Upper lobe of left lung (tissue), 4 donors: ENCODE data around the gene IRF2.

ENCODE experiments used
- CTCF ChIP-seq, 6 experiments: fragments of 450-650 bp in 4 of 6; fragments of 200-600 bp in 2 of 6; sonication (generic) in 2 of 6; IDR thresholded peaks; one replicate each; pipeline ENCODE4 v1.5.1; 2016 to 2019; ENCODE audit warnings: antibody characterized with exemption in 6 of 6
- EP300 ChIP-seq, 4 donors: sonication (generic); formaldehyde crosslinking; IDR thresholded peaks; one replicate each; pipeline ENCODE4 v1.5.1; 2017; ENCODE audit warnings: antibody characterized with exemption in 4 of 4, control low read depth in 2 of 4
- POLR2A ChIP-seq, 4 donors: fragments of 450-650 bp; IDR thresholded peaks; one replicate each; pipeline ENCODE4 v1.5.1; 2016 to 2017; ENCODE audit warnings: antibody characterized with exemption in 4 of 4, mild to moderate bottlenecking in 2 of 4
- POLR2AphosphoS5 ChIP-seq, 2 donors: sonication (generic); formaldehyde crosslinking; IDR thresholded peaks; one replicate each; pipeline ENCODE4 v1.5.1; 2017; ENCODE audit warnings: antibody characterized with exemption in 2 of 2

DNA sequence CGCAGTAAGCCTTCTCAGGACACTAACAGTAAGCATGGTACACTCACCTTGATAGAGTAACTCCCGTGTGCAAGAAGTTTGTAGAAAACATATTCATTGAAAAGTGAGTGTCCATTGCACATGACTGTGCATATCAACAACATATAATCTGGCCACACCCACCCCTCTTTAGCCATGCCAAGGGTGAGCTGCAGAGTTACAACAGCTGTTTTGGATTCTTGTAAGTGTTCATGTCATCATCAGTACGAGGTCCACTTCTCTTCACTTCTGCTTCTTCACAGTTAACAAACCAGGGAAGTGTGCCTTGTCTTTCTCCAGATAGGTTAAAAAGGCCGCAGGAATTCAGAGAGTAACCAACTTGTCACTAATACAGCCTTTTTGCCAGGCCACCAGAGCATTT lies 116.6 kb downstream of the IRF2 start:
- TF ChIP-seq CTCF (IDR thresholded peaks at IDR 0.05): no peak
- no peak for TF ChIP-seq POLR2A (IDR thresholded peaks at IDR 0.05)
- TF ChIP-seq POLR2AphosphoS5 (IDR thresholded peaks at IDR 0.05): no peak
- TF ChIP-seq EP300 (IDR thresholded peaks at IDR 0.05): no peak
